Suprapubic skin (tissue), 4 donors: Measurements from ENCODE around the gene NKD2.

ENCODE experiments used
- EP300 ChIP-seq: sonication (generic); formaldehyde crosslinking; IDR thresholded peaks from one replicate; pipeline ENCODE4 v1.6.1; 2017; ENCODE audit warnings: antibody characterized with exemption
- POLR2A ChIP-seq, 2 donors: fragments of 450-650 bp; IDR thresholded peaks; one replicate each; pipeline ENCODE4 v1.6.1; 2017; ENCODE audit warnings: antibody characterized with exemption in 2 of 2, mild to moderate bottlenecking in 2 of 2, moderate library complexity in 2 of 2
- POLR2AphosphoS5 ChIP-seq, 3 donors: sonication (generic); formaldehyde crosslinking; IDR thresholded peaks; one replicate each; pipeline ENCODE4 v1.6.1; 2017; ENCODE audit warnings: antibody characterized with exemption in 3 of 3
- TF ChIP-seq, protein P1 (sequence below), 2 donors: fragments of 200-600 bp in 1 of 2; fragments of 450-650 bp in 1 of 2; sonication (generic) in 1 of 2; IDR thresholded peaks; one replicate each; pipeline ENCODE4 v1.5.1; 2016 to 2019; ENCODE audit warnings: antibody characterized with exemption in 2 of 2, mild to moderate bottlenecking in 1 of 2, moderate library complexity in 1 of 2

DNA sequence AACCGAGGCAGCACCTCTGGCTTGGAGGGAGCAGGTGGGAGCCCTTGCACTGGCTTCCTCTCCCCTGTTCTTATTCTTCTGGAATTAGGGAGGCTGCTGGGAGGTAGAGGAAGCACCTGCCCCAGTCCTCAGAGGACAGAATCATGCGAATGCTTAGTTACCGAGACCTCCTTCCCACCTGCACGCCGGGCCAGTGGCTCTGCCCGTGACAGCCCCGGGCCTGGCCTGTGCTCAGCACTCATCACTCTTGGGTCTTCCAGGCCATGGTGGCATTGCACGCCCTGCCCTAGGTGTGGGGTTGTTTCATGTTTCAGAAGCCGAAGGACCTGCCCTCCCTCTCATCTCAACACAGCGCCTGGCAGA lies 45.3 kb upstream of the NKD2 start:
- TF ChIP-seq, protein P1, sequence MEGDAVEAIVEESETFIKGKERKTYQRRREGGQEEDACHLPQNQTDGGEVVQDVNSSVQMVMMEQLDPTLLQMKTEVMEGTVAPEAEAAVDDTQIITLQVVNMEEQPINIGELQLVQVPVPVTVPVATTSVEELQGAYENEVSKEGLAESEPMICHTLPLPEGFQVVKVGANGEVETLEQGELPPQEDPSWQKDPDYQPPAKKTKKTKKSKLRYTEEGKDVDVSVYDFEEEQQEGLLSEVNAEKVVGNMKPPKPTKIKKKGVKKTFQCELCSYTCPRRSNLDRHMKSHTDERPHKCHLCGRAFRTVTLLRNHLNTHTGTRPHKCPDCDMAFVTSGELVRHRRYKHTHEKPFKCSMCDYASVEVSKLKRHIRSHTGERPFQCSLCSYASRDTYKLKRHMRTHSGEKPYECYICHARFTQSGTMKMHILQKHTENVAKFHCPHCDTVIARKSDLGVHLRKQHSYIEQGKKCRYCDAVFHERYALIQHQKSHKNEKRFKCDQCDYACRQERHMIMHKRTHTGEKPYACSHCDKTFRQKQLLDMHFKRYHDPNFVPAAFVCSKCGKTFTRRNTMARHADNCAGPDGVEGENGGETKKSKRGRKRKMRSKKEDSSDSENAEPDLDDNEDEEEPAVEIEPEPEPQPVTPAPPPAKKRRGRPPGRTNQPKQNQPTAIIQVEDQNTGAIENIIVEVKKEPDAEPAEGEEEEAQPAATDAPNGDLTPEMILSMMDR (IDR thresholded peaks at IDR 0.05): no peak
- TF ChIP-seq EP300 (no peak), POLR2AphosphoS5 (IDR thresholded peaks at IDR 0.05) (no peak), POLR2A (IDR thresholded peaks at IDR 0.05) (no peak)
